B cell (primary cell): ENCODE data around the gene CNTN4. TPM values are rescaled to one million over a fixed set of nuclear protein-coding genes. Genes with fewer than 3 reads are reported as not detected.
"Not testable (repeated sequence)": the region's sequence is repeated elsewhere in the genome, so short reads cannot be mapped to it uniquely, and the experiment has no call there.

Experiments used
- ATAC-seq: fragments of 200-7000 bp; cut with Tn5 transposase; one replicate; pipeline ENCODE4 v1.10.0; 2021; ENCODE audit warnings: low read depth, mild to moderate bottlenecking, moderate number of reproducible peaks, moderate library complexity
- CTCF ChIA-PET: fragments of 350-600 bp; sonication (Branson Sonifier 250); formaldehyde crosslinking; loops from one replicate; lab custom pipeline; 2021; ENCODE audit warnings: antibody characterized with exemption, inconsistent platforms; lab: Charles Lee
- POLR2A ChIA-PET: fragments of 350-600 bp; sonication (Branson Sonifier 250); formaldehyde crosslinking; loops from one replicate; lab custom pipeline; 2021; ENCODE audit warnings: antibody characterized with exemption; lab: Charles Lee
- DNase-seq: peaks from one replicate; pipeline ENCODE4 v3.0.0; 2013
- H2AFZ ChIP-seq: 2 replicates; pipeline ENCODE4 v1.6.1; 2012; ENCODE audit warnings: mild to moderate bottlenecking, low read depth, low read length; ENCODE audit not compliant: insufficient read depth, poor library complexity, severe bottlenecking
- H3K27ac ChIP-seq, 2 donors: 1 replicate in 1 of 2; 2 replicates in 1 of 2; pipeline ENCODE4 v1.5.1; 2012 to 2013; ENCODE audit warnings: low read length in 2 of 2, mild to moderate bottlenecking in 2 of 2, moderate library complexity in 1 of 2
- H3K27me3 ChIP-seq, 4 experiments: fragments of 200-600 bp in 1 of 4; sonication (generic) in 1 of 4; replicated peaks in 1 of 4; 1 replicate in 2 of 4; 2 replicates in 2 of 4; pipeline versions ENCODE4 v1.6.1 to v1.7.0; 2013 to 2016; ENCODE audit warnings: low read length in 3 of 4, mild to moderate bottlenecking in 2 of 4, mixed read lengths in 1 of 4, moderate library complexity in 1 of 4; ENCODE audit not compliant: insufficient read depth in 4 of 4, control insufficient read depth in 3 of 4; ENCODE audit errors: control extremely low read depth in 1 of 4
- H3K36me3 ChIP-seq, 2 experiments: replicated peaks in 1 of 2; 1 replicate in 1 of 2; 2 replicates in 1 of 2; pipeline versions ENCODE4 v1.6.1 to v1.7.1; 2013; ENCODE audit warnings: low read length in 1 of 2; ENCODE audit not compliant: insufficient read depth in 2 of 2, control insufficient read depth in 1 of 2; ENCODE audit errors: control extremely low read depth in 1 of 2, extremely low read depth in 1 of 2
- H3K4me1 ChIP-seq, 2 donors: fragments of 200-600 bp in 1 of 2; sonication (generic) in 1 of 2; 1 replicate in 1 of 2; 2 replicates in 1 of 2; pipeline versions ENCODE4 v1.5.1 to v1.6.1; 2013 to 2017; ENCODE audit warnings: low read length in 2 of 2; ENCODE audit not compliant: control insufficient read depth in 2 of 2, insufficient read depth in 2 of 2
- H3K4me2 ChIP-seq: replicated peaks from 2 replicates; pipeline ENCODE3; 2012; ENCODE audit warnings: mild to moderate bottlenecking, low read depth, low read length; ENCODE audit not compliant: poor library complexity, severe bottlenecking
- H3K4me3 ChIP-seq, 5 experiments: fragments of 200-600 bp in 1 of 5; sonication (generic) in 1 of 5; 1 replicate in 3 of 5; 2 replicates in 2 of 5; pipeline versions ENCODE4 v1.5.1 to v1.7.0; 2011 to 2016; ENCODE audit warnings: low read length in 4 of 5, mild to moderate bottlenecking in 4 of 5, low read depth in 2 of 5, control low read depth in 1 of 5, moderate library complexity in 1 of 5; ENCODE audit not compliant: insufficient read depth in 1 of 5; ENCODE audit errors: control extremely low read depth in 1 of 5, extremely low read depth in 1 of 5
- H3K79me2 ChIP-seq: fragments of 200-600 bp; sonication (generic); one replicate; pipeline ENCODE4 v1.6.0; 2016; ENCODE audit warnings: low read length; ENCODE audit not compliant: control insufficient read depth, insufficient read depth
- H3K9ac ChIP-seq: fragments of 200-600 bp; sonication (generic); 2 replicates; pipeline ENCODE4 v1.6.1; 2017; ENCODE audit warnings: mild to moderate bottlenecking, low read length, moderate library complexity
- H3K9me3 ChIP-seq, 3 donors: one replicate each; pipeline versions ENCODE4 v1.6.1 to v1.7.1; 2013; ENCODE audit warnings: low read length in 2 of 3; ENCODE audit not compliant: control insufficient read depth in 2 of 3, insufficient read depth in 1 of 3; ENCODE audit errors: control extremely low read depth in 1 of 3
- H4K20me1 ChIP-seq: 2 replicates; pipeline ENCODE4 v1.6.0; 2012; ENCODE audit warnings: mild to moderate bottlenecking, low read length; ENCODE audit not compliant: insufficient read depth, control insufficient read depth, poor library complexity, severe bottlenecking
- H3K27ac Mint-ChIP-seq: one replicate; pipeline ENCODE4 v1.8.0; 2021; ENCODE audit warnings: mixed read lengths
- H3K27me3 Mint-ChIP-seq: one replicate; pipeline ENCODE4 v1.8.0; 2021; ENCODE audit warnings: mixed read lengths
- H3K4me1 Mint-ChIP-seq: one replicate; pipeline ENCODE4 v1.8.0; 2021; ENCODE audit warnings: mixed read lengths
- H3K4me3 Mint-ChIP-seq: one replicate; pipeline ENCODE4 v1.8.0; 2021; ENCODE audit warnings: mixed read lengths
- H3K9me3 Mint-ChIP-seq: one replicate; pipeline ENCODE4 v1.8.0; 2022; ENCODE audit warnings: mixed read lengths; ENCODE audit not compliant: insufficient read depth
- CTCF ChIP-seq: fragments of 200-600 bp; IDR thresholded peaks from one replicate; pipeline ENCODE4 v1.8.0; 2022; ENCODE audit warnings: antibody characterized with exemption, mild to moderate bottlenecking
- EZH2 ChIP-seq: IDR thresholded peaks from 2 replicates; pipeline ENCODE4 v1.6.1; 2012; ENCODE audit warnings: borderline replicate concordance, low read depth, mild to moderate bottlenecking, moderate library complexity, low read length; ENCODE audit not compliant: insufficient read depth, poor library complexity, severe bottlenecking
- WGBS: methylation state at CpG from one replicate; pipeline ENCODE4 v1.1.5; 2013; ENCODE audit warnings: missing lambda C conversion rate; ENCODE audit not compliant: insufficient coverage; 5-methylcytosine and 5-hydroxymethylcytosine counted together
- intact Hi-C: fragments of 100-400 bp; cut with micrococcal nuclease; formaldehyde crosslinking; loops from one replicate; pipeline ENCODE4 v1.10.0; 2022
- polyA plus RNA-seq: library from polyadenylated mRNA; depleted of rRNA; stranded (reverse); fragments of >200 nt; gene quantifications from 2 replicates; pipeline ENCODE4 v1.2.3, GENCODE V29; 2012
- total RNA-seq, 2 donors: library from RNA; stranded (reverse); fragments of 120-200 nt in 1 of 2; gene quantifications; 1 replicate in 1 of 2; 2 replicates in 1 of 2; pipeline versions ENCODE4 v1.2.3 to v1.2.4, GENCODE V29; 2013 to 2022

The CNTN4 gene
- total and polyA plus RNA-seq, 2 donors (not counting 1 experiment from before 2014, with no cell fraction given), result 0.05 TPM; not detected in 1

GRCh38 chr3:2985479-2985878 lies 886.8 kb downstream of the CNTN4 start:
- Mint-ChIP-seq H3K27ac (no peak overlapping the region), H3K4me1 (no peaks in the 10 kb centered on the region), H3K27me3 (peaks cover 7% of the 10 kb centered on the region), H3K4me3 (no peak overlapping the region), H3K9me3 (no peaks in the 10 kb centered on the region)
- ChIA-PET POLR2A (no interaction called here), CTCF (no interaction called here)
- no peaks in the 10 kb centered on the region for H3K9me3 ChIP-seq
- H3K79me2 ChIP-seq, result no peaks in the 10 kb centered on the region
- no peaks in the 10 kb centered on the region for H3K4me1 ChIP-seq
- H3K27ac ChIP-seq, result no peak overlapping the region
- DNase-seq (no peak), ATAC-seq (no peak)
- no peak overlapping the region for H3K4me2 ChIP-seq
- H3K36me3 ChIP-seq, result no peaks in the 10 kb centered on the region
- intact Hi-C loops, result no loop called here
- TF ChIP-seq CTCF (no peak), EZH2 (no peak)
- H4K20me1 ChIP-seq, result no peaks in the 10 kb centered on the region
- WGBS, result 86% methylated on average over 4 of the region's 5 CpGs
- no peak overlapping the region for H3K9ac ChIP-seq
- H3K27me3 ChIP-seq, result no peaks in the 10 kb centered on the region
- no peak overlapping the region for H2AFZ ChIP-seq
- H3K4me3 ChIP-seq, result no peak overlapping the region

DNA sequence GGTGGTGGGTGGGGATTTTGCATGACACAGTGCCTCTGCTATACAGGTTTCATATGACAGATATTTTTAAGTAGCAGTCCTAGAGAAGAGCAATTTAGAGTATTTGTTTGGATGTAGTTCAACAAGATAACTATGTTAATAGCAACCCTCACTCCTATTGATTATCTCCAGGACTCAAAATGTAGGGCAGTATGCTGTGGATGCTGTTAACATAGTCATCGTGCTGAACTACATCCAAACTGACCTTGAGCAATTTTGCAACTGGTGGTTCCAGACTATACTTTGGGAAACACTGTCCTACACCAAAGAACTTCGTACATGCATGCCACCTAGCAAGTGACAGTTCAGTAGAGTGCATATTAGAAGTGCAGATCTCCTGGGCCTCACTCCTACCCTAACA lies 893.9 kb downstream of the CNTN4 start:
- H3K4me2 ChIP-seq, result no peak overlapping the region
- ChIA-PET POLR2A (no interaction called here), CTCF (no interaction called here)
- H3K9ac ChIP-seq, result no peak overlapping the region
- H3K36me3 ChIP-seq, result no peaks in the 10 kb centered on the region
- H3K9me3 ChIP-seq, result no peaks in the 10 kb centered on the region
- no peak overlapping the region for H3K27ac Mint-ChIP-seq
- TF ChIP-seq EZH2 (no peak), CTCF (no peak)
- H3K9me3 Mint-ChIP-seq, result no peaks in the 10 kb centered on the region
- peaks cover 17% of the 10 kb centered on the region for H3K27me3 Mint-ChIP-seq
- WGBS, result 57% methylated on average over 1 of the region's 2 CpGs
- no peak overlapping the region for H3K4me3 ChIP-seq
- peaks cover 0 to 2% (median 0%) of the 10 kb centered on the region in 4 experiments for H3K27me3 ChIP-seq
- no peak overlapping the region for H3K4me3 Mint-ChIP-seq
- peaks cover 2% of the 10 kb centered on the region for H3K4me1 Mint-ChIP-seq
- no peak overlapping the region for H2AFZ ChIP-seq
- intact Hi-C loops, result no loop called here
- no peaks in the 10 kb centered on the region for H3K4me1 ChIP-seq
- no peak overlapping the region for H3K27ac ChIP-seq
- no peaks in the 10 kb centered on the region for H3K79me2 ChIP-seq
- DNase-seq (no peak), ATAC-seq (no peak)
- no peaks in the 10 kb centered on the region for H4K20me1 ChIP-seq

- H3K27ac ChIP-seq, H3K4me2 ChIP-seq, H3K27me3 ChIP-seq, H3K36me3 ChIP-seq, POLR2A ChIA-PET, H4K20me1 ChIP-seq, H2AFZ ChIP-seq, H3K4me1 ChIP-seq, H3K9ac ChIP-seq, CTCF ChIA-PET, H3K4me3 ChIP-seq, H3K9me3 ChIP-seq, H3K27ac Mint-ChIP-seq, ATAC-seq, H3K4me1 Mint-ChIP-seq, DNase-seq, H3K79me2 ChIP-seq, H3K4me3 Mint-ChIP-seq, H3K9me3 Mint-ChIP-seq, intact Hi-C loops: not testable (repeated sequence)
- H3K27me3 Mint-ChIP-seq, result peaks cover 19% of the 10 kb centered on the region
- 100% methylated on average over 3 of the region's 5 CpGs for WGBS
These were observed 894.5 kb downstream of the CNTN4 start for GRCh38 chr3:2993130-2993529.
